Activated CD8-positive, alpha-beta memory T cell treated with anti-CD3 and anti-CD28 coated beads for 24 hours (primary cell): ENCODE results near the gene NPDC1.
"Not testable (repeated sequence)": the region's sequence is repeated elsewhere in the genome, so short reads cannot be mapped to it uniquely, and the experiment has no call there.

Experiments used
- DNase-seq: peaks from one replicate; pipeline ENCODE4 v3.0.0-alpha.2; 2020

The NPDC1 gene

GRCh38 chr9:137074657-137075274 lies 28.8 kb upstream of the NPDC1 start:
- DNase-seq, result no peak

DNA sequence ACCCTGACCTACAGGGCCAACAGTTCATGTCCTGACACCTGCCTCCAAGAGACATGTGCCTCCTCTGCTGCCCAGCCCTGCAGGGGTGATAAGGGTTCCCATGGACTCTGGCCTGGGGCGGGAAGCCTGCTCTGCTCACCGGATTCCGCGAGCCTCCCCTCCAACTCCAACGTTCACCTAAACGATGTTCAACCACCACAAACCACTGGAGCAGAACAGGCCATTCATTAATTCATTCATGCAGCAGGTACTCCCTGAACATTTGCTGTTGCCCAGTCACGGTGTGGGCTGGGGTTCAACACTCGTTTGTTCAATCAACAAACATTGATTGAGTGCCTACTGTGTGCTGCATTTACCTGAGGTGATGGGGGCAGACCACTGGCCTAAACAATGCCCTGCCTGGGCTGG lies 28.0 kb upstream of the NPDC1 start:
- DNase-seq, result no peak

DNA sequence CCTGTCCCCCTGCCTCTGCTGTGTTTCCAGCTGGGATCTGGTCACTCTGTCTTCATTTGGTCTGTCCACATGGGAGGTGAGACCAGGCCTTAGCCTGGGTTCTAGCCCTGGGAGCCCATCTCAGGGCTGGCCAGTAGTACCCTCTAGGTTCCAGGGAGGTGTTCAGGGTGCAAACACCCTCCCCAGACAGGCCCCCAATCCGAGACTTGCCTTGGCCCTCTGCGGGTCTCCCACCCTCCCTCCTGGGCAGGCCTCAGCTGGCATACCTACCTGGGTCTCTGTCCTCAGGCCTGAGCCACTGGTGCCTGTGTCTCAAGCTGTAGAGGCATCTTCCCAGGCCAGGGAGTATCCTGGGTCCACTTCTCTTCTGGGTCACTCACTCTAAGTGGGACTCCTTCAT lies 25.3 kb upstream of the NPDC1 start:
- DNase-seq, result no peak

DNA sequence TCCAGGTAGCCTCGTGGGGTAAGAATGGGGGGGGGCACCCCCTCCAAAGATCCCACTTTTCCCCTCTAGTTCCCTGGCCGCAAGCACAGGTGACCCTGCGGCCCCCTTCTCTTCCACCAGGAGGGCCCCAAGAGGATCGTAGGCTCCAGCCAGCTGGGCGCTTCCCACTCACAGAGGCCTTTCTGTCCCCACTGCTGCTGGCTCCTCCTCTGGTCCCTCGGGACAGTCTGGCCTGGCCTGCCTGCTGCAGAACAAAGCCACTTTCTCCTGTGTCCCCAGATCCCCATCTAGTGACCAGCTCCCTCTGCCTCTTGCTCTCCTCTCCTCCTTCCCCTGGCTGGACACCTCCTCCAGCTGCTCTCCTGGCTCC lies 24.9 kb upstream of the NPDC1 start:
- no peak for DNase-seq

DNA sequence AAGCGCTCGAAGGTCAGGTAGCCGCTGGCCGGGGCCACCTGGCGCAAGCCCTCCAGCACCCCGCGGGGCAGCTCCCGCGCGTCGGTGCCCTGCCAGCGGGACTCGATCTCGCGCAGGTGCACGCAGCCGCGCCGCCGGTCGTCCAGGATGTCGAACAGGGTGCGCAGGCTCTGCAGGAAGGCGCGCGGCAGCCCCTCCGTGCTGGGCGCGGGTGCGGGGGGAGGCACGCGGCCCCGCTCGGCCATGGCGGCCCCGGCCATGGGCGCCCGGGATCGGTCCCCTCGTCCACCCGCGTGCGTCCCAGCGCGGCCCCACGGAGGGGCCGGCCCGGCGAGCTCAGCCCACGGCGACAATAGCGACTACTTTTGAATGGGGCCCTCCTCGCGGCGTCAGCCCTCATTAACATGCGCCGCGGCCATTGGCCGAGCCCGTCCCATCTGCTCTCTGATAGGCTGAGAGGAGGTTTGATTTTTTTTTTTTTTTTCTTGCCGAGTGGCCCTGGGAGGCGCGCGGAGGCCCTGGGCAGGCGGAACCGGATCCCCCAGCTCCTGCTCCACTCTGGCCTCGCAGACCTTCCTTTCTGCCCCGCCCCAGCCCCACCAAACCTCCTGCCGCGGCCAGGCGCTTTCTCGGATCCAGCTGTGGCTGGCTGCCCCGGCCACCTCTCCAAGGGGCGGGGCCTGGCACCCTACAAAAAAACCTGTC lies 24.4 kb upstream of the NPDC1 start, which contains the start of gene SAPCD2:
Gene SAPCD2, minus strand, starts transcription at position 357 of the 705 bp plus-strand sequence. Its CDS starts 97 bp downstream, at position 260.
- DNase-seq, result peak; percentile 90

GRCh38 chr9:137069508-137070091 lies 23.6 kb upstream of the NPDC1 start:
- no peak for DNase-seq

DNA sequence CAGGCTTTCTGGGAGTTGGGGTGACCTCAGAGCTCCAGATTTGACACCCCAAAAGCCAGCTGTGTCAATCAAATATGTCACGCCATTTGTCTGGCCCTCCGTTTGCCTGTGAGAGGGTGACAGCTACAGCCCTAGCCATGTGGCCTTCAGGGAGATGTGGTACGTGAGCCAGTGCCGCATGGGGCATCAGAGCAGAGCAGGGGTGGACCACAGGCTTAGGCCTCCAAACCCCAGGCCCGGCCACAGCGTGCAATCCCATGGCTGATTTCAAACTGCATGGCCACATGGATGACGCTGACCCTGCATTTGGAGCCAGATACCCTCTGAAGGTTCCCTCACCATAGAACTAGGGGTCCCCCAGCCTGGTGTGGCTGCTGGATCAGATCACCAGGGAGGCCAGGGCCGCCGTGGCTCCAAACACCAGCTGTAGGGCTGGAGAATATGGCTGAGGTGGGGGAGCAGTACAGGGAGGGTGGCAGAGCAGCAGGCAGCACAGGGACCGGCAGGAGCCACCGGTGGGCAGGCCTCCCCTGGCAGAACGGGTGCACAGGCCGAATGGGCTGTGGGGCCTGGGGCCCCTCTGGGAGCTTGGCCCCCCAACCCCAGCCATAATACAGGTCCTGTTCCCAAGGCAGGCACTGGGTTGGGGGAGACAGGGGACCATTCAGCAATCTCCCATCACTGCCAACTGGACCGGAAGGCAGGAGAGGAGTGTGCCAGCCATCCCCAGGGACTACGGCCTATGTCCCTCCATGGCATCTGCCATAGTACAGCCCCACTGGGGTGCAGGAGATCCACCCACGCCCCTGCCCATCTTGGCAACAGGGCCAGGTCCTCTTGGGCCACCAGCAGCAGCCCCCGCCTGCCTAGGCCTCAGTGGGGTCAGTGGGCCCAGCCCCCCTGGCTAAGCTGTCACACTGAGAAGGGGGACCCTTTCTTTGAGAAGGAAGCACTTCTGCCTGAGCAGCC lies 22.8 kb upstream of the NPDC1 start:
- DNase-seq, result no peak

DNA sequence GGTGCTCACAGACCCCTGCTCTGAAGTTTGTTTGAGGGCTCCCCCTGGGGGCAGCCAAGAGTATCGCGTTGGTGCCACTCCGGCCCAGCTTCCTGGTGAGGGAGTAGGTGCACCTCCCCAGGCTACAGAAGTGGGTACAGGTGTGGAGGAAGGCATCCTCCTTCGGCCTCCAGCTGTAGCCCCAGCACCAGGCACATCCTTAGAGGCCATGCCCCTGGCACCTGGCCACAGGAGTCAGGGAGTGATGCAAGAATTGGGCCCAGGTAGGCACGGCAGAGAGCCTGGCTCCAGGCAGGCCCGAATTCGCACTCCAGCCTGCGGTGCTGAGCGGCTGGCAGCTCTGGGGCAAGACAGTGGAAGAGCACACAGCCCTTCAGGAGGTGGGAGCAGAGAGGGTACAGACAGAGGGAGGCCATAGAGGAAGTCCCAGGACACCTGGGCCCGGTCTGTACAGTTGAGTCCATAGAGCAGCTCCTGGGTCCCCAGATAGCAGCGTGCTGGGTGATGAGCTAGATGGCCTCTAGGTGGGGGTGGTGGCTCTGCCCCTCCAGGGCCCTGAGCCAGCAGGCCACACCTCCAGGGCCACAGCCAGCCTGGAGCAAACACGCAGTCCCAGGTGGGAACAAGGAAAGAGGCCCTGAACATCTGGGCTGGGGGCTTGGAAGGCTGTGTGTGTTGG lies 22.0 kb upstream of the NPDC1 start:
- peak; percentile 93 for DNase-seq

DNA sequence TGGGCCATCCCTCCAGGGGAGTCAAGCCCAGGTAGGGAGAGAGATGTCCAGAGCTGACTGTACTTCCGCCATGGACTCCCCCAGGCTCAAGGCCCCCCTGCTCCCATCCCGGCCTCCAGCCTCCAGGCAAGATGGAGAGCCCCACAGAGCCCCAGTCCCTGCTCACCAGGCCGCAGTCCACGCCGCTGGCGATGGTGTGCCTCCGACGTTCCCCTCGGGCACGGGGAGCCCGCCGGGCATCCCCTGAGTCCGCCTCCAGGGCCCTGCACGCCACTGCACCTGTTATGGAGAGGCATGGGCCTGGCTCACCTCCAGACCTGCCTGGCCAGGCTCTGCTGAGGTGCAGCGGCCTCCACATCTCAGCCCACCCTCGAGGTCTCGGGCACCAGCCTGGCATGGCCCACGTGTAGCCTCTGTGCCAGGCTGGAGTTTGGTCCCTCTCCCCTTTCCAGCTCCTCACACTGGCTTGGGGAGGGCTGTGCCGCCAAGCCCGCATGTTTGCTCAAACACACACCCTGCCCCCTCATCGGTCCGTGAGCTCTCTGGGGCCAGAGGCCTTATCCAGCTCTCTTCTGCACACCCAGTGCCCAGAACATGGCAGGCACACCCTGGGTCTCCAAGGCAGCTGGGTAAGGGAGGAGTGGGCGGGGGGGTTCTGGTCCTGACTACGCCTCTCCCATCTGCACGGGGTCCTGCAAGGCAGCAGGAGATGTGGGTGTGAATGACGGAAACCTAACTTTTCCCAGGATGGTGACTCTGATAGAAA lies 20.3 kb upstream of the NPDC1 start:
- DNase-seq, result no peak

DNA sequence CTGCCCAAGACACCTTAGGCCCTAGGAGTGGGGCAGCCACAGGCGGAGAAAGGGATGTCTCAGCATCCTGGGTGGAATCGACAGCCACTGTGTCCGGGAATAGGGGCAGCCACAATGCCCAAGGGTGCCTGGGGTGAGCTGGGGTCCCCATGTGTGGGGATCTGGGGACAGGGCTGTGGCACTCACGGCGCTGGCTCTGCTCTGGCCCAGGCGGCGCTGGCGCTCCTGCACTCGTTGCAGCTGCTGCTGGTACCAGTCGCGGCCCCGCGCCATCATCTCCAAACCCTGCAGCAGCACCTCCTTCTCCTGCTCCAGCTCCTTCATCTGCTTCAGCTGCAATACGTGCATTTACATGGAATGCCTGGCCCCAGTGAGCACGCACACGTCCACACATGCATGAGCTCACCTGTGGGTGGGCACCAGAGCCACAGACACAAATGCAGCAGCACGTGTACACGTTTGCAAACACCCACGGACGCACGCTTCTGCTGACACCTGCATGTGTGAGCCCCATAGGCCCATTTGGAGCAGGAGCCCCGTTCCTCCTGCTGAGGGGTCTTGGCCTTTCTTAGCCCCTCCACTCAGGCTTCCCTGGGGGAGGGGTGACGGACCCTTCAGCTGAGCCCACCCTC lies 19.5 kb upstream of the NPDC1 start:
- DNase-seq, result no peak

DNA sequence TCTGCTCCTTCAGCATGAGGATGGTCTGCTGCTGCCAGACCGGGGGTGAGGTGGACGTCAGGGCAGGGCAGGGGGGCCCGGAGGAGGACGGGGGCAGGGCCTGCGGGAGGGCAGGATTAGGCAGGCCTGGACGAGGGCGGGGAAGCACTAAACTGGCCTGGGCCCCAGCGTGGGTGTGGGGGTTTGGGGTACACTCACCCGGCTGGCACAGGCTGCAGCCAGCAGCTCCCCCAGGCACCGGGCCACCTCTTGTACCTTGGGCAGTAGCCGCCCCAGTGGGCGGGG lies 18.8 kb upstream of the NPDC1 start:
- no peak for DNase-seq

DNA sequence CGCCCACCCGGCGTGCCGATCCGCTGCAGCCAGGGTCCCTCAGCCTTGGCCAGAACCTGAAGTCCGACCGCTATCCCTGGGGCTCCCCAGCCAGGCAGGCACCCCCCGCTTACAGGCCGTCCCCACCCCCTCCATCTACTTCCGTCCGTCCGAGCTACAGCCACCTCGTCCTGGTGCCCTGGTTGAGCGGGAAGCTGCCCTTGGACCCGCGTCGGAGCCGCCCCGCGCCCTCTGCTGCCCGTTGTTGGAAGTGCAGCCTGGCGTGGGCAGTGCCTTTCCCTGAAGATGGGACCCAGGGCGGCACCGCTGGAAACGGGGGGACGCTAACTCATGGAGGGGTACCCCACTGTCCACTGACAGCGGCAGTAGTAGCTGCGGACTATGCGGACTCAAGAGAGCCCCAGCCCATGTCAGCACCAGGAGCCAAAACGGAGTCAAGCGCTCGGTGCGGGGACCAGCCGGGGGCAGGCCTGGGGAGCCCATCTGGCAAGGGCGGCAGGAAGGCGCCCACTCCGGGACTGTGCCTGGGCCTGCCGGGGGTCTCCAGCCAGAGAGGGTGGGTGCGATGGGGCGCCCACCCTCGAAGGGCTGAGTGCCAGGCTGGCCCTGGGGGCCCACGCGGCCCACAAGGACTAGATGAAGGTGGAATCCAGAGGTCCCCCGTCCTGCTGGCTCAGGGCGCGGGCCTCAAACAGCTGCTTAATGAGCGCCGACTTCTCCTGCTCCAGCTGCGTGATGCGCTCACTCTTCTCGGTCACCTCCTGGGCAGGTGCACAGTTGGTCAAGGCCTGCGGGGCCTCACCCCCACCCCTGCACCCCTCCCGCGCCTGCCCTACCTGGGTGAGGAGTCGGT lies 18.3 kb upstream of the NPDC1 start:
- peak; percentile 90 for DNase-seq

DNA sequence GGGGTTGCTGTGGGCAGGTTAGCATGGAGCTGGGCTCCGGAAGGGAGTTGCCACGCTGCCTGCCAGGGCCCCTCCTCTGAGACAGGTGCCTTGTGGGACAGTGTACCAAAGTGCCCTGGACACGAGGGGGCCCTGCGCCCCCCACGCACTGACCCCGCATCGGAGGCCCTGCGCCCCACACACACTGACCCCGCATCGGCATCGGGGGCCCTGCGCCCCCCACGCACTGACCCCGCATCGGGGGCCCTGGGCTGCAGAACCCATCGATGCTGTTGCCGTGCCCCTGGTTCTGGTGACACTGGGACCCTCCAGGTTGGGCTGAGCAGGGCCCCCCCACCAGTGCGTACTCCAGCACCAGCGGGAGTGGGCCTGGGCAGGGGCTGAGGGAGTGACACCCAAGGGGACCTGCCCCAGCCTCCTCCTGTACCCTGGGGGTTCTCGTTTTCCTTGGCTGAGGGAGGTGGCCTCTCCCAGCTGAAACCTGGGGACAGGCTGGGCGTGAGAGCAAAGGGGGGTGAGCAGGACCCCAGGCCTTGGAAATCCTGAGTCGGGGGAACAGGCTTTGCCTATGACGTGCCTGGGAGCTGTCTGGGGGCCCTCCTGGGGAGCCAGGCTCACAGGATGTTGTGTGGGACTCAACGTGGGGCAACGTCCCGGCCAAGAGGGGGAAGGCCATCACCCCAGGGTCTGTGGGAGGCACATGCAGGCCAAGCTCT lies 17.5 kb upstream of the NPDC1 start:
- no peak for DNase-seq

DNA sequence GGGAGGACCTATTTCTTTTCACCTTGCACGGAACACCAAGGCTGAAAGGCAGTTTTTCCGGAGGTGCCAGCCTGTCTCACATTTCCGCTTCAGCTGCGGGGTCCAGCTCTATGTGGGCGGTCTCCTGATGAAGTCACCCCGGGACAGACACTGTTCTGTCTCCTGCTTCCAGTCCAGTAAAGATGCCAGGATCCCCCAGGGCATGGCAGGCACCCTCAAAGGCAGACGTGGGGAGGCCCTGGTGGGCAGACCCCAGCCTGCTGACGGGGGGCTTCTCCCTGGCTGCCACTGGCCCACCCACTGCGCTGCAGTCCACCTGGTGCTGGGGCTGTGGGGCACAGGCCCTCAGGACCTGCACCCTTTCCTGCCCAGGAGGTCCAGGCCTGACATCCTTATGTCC lies 16.8 kb upstream of the NPDC1 start:
- not testable (repeated sequence) for DNase-seq

DNA sequence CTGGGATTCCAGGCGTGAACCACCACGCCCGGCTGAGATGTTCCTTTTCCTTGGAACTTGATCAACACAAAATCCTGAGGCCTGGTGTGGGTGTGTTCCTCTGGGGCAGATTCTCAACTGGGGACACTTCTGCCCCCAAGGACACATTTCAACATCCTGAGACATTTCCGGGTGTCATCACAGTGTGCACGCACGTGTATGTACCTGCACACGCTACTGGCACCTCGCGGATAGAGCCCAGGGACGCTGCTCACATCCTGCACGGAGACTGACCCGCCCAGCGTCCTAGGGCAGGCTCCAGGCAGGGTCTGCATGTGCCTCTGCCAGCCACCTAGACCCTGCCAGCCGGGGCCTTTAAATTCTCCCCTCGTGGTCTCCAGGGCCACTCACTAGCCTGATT lies 16.4 kb upstream of the NPDC1 start:
- no peak for DNase-seq

DNA sequence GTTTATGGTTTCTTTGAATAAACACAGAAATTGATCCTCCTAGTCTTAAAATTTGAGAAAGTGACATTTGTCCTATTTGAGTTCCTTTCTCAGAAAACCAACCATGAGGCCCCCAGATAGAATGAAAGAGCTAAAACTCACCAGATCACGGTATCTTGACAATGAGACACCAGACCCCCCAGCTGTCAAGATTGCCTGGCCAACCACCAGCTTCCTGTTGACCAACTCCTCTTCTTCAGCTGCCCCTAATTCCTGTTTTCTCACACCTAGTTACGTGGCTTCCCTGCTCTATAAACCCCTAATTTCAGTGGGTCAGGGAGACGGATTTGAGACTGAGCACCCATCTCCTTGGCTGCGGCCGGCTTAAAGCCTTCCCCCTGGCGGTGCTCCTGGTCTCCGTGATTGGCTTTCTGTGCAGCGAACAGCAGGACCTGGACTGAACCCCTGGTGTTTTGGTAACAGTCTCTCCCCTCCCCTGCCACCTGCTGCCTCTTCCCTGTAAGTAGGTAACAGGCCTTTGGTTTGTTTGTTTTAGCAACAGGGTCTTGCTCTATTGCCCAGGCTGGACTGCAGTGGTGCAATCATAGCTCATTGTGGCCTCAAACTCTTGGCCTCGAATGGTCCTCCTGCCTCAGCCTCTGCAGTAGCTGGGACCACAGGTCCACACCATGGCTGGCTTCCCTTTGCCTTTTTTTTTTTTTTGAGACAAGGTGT lies 12.7 kb upstream of the NPDC1 start:
- no peak for DNase-seq

DNA sequence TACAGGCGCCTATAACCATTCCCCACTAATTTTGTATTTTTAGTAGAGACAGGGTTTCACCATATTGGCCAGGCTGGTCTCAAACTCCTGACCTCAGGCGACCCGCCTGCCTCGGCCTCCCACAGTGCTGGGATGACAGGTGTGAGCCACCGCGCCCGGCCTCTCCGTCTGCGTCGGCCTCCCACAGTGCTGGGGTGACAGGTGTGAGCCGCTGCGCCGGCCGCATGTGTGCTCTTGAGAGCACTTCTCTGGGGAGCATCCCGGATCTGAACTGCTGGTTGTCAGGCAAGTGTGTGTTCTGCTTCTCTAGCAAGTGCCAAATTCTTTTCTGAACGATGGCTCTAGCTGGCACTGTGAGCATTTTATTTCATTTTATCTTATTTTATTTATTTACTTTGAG lies 11.6 kb upstream of the NPDC1 start:
- DNase-seq, result no peak

DNA sequence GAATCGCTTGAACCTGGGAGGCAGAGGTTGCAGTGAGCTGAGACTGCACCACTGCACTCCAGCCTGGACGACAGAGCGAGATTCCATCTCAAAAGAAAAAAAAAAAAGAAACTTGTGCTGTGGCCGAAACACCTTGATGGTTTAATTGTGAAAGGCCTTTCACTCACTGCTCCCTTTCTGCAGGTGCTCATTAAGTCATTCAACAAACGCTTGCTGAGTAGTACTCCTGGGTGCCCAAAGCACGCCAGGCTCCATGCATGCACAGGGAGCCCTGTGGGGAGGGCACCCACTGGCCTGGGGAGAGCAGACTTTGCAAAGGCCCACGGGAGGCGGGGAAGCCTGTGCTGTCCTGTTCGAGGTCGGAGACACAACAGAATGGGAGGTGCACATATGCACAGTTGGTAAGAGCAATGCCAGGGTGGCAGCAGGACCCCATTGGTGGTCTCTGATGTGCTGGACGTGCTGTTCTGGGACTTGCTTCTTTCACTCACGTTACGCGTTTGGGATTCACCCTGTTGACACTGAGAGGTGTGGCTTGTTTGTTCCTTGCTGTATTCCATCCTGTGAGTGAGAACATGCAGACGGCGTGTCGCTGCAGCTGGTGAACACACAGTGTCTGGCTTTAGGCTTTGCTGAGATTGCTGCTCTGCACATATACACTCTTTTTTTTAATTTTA lies 10.9 kb upstream of the NPDC1 start:
- DNase-seq, result no peak
